ENCODE data around the gene PFKP. TPM values are rescaled to one million over a fixed set of nuclear protein-coding genes. Genes with fewer than 3 reads are reported as not detected.
A peak's percentile ranks its signal among the peaks of the same experiment; 100 is the strongest.

The PFKP gene
- total RNA-seq, 2 experiments from 2014 or later = 217 to 219 TPM

- H3K27me3 Mint-ChIP-seq = peaks cover 36% of the 10 kb centered on the region
- ATAC-seq = no peak
- peaks cover 3% of the 10 kb centered on the region for H3K4me1 Mint-ChIP-seq (ENCODE audit: low read depth)
- ChIA-PET POLR2A (interaction anchor here (0.5 kb wide), 1 partner anchor 49 kb away, joined by 3 read pairs; no protein-coding TSS in a partner anchor), CTCF (interaction anchor here (1.5 to 1.7 kb wide), 2 partner anchors 12 to 103 kb away, joined by 3 to 4 read pairs; no protein-coding TSS in a partner anchor)
- H3K27ac Mint-ChIP-seq = no peak overlapping the region
- no peaks in the 10 kb centered on the region for H3K9me3 Mint-ChIP-seq
- TF ChIP-seq, protein P1, sequence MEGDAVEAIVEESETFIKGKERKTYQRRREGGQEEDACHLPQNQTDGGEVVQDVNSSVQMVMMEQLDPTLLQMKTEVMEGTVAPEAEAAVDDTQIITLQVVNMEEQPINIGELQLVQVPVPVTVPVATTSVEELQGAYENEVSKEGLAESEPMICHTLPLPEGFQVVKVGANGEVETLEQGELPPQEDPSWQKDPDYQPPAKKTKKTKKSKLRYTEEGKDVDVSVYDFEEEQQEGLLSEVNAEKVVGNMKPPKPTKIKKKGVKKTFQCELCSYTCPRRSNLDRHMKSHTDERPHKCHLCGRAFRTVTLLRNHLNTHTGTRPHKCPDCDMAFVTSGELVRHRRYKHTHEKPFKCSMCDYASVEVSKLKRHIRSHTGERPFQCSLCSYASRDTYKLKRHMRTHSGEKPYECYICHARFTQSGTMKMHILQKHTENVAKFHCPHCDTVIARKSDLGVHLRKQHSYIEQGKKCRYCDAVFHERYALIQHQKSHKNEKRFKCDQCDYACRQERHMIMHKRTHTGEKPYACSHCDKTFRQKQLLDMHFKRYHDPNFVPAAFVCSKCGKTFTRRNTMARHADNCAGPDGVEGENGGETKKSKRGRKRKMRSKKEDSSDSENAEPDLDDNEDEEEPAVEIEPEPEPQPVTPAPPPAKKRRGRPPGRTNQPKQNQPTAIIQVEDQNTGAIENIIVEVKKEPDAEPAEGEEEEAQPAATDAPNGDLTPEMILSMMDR (IDR thresholded peaks at IDR 0.05) = no peak
- intact Hi-C loops (cut with micrococcal nuclease) = no loop called here
- no peak for DNase-seq
- no peak overlapping the region for H3K4me3 Mint-ChIP-seq
- H3K36me3 Mint-ChIP-seq (ENCODE audit: low read depth) = no peaks in the 10 kb centered on the region
Observed at GRCh38 chr10:3031490-3031889, 35.9 kb upstream of the PFKP start.

GRCh38 chr10:3033925-3034324, 33.4 kb upstream of the PFKP start:
- no peak overlapping the region for H3K27ac Mint-ChIP-seq
- peaks cover 5% of the 10 kb centered on the region for H3K9me3 Mint-ChIP-seq
- no peak for DNase-seq
- no peak for ATAC-seq
- intact Hi-C loops (cut with micrococcal nuclease) = no loop called here
- TF ChIP-seq, protein P1 (IDR thresholded peaks at IDR 0.05) = no peak
- no peaks in the 10 kb centered on the region for H3K36me3 Mint-ChIP-seq (ENCODE audit: low read depth)
- peaks cover 36% of the 10 kb centered on the region for H3K27me3 Mint-ChIP-seq
- H3K4me3 Mint-ChIP-seq = no peak overlapping the region
- ChIA-PET CTCF (no interaction called here), POLR2A (no interaction called here)
- H3K4me1 Mint-ChIP-seq (ENCODE audit: low read depth) = peaks cover 3% of the 10 kb centered on the region

DNA sequence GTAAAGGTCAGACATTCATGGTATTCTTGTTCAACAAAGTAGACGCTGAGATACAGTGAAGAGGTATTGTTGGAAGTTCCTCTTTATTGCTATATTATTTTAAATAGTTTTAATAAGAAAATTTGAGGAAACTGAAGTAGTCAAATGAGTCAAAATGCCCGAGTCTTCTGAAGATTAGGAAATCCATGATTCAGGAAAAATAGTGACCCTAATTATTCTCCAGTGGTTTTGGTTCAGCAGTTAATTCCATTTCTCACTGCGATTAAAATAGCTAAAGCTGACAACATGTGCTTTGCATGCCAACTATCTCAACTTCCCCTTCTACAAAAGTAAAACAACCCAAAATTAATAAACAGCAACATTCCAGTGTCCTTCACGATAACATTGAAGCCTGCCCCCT, 32.7 kb upstream of the PFKP start:
- TF ChIP-seq, protein P1 (IDR thresholded peaks at IDR 0.05) = no peak
- H3K36me3 Mint-ChIP-seq (ENCODE audit: low read depth) = no peaks in the 10 kb centered on the region
- H3K4me1 Mint-ChIP-seq (ENCODE audit: low read depth) = peaks cover 3% of the 10 kb centered on the region
- ChIA-PET POLR2A (no interaction called here), CTCF (interaction anchor here (1.7 kb wide), 1 partner anchor 107 kb away, joined by 3 read pairs; no protein-coding TSS in a partner anchor)
- no peak overlapping the region for H3K27ac Mint-ChIP-seq
- peaks cover 34% of the 10 kb centered on the region for H3K27me3 Mint-ChIP-seq
- intact Hi-C loops (cut with micrococcal nuclease) = no loop called here
- H3K9me3 Mint-ChIP-seq = peaks cover 7% of the 10 kb centered on the region
- no peak overlapping the region for H3K4me3 Mint-ChIP-seq
- DNase-seq (no peak), ATAC-seq (no peak)

DNA sequence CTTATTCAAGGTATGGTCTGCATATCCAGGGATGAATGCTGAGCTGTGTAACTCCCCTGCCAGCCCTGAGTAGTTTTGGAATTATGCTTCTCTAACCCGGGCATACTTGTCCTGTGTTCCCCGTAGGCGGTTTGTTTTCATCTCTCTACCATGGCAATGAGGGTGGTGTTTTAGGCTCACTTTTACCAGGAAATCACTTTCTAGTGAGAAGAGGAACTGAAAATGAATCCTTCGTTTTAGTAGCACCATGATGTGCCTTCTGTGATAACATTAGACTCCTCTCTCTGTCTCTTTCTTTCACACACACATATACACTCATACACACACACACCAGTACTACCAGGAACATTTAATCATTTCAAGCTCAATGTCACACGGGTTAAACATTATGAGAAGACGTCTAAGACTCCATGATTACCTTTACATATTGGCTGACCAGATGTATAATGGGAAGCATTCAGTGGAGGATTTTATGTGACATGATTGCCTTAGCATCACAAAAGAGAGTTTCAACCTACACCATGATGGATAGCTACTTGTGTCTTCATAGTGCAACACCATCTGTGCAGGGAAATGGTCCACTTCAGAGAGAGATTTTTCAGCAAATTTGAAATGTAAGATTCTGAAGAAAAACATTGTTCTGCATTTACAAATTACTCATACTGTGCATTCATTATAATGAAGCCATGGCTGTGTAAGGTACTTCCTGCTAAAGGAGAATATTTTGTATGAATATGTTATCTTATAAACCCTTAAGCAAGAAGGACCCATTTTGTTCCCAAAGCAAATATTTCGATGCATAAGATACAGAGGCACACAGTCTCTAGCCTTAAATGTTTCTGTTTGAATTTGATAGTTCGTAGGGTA, 31.0 kb upstream of the PFKP start:
- Mint-ChIP-seq H3K9me3 (peaks cover 7% of the 10 kb centered on the region), H3K27ac (no peak overlapping the region), H3K4me3 (no peak overlapping the region), H3K36me3 (ENCODE audit: low read depth) (no peaks in the 10 kb centered on the region), H3K27me3 (peaks cover 32% of the 10 kb centered on the region), H3K4me1 (ENCODE audit: low read depth) (peaks cover 3% of the 10 kb centered on the region)
- intact Hi-C loops (cut with micrococcal nuclease) = no loop called here
- ChIA-PET POLR2A (no interaction called here), CTCF (no interaction called here)
- DNase-seq (no peak), ATAC-seq (peak; percentile 20)
- TF ChIP-seq, protein P1 (IDR thresholded peaks at IDR 0.05) = no peak

- H3K27me3 Mint-ChIP-seq = peaks cover 24% of the 10 kb centered on the region
- ATAC-seq (no peak), DNase-seq (no peak)
- peaks cover 7% of the 10 kb centered on the region for H3K9me3 Mint-ChIP-seq
- CTCF ChIA-PET = interaction anchor here (1.0 kb wide), 1 partner anchor 108 kb away, joined by 3 read pairs; no protein-coding TSS in a partner anchor
- peaks cover 3% of the 10 kb centered on the region for H3K4me1 Mint-ChIP-seq (ENCODE audit: low read depth)
- no peaks in the 10 kb centered on the region for H3K36me3 Mint-ChIP-seq (ENCODE audit: low read depth)
- POLR2A ChIA-PET = no interaction called here
- H3K4me3 Mint-ChIP-seq = no peak overlapping the region
- no peak overlapping the region for H3K27ac Mint-ChIP-seq
- TF ChIP-seq, protein P1 (IDR thresholded peaks at IDR 0.05) = no peak
- intact Hi-C loops (cut with micrococcal nuclease) = no loop called here
Observed at GRCh38 chr10:3037182-3037581, 30.2 kb upstream of the PFKP start.

Measured in activated CD8-positive, alpha-beta T cell treated with anti-CD3 and anti-CD28 coated beads for 36 hours (primary cell).